PC-9 (cell line): ENCODE measurements around the gene RSPH10B2. TPM values are rescaled to one million over a fixed set of nuclear protein-coding genes. Genes with fewer than 3 reads are reported as not detected.
"Not testable (repeated sequence)": the region's sequence is repeated elsewhere in the genome, so short reads cannot be mapped to it uniquely, and the experiment has no call there.

Experiments used
- BruUV-seq: library from RNA; stranded (reverse); fragments of 400-500 nt; replicated peaks from 2 replicates; lab custom pipeline; 2021; lab: Mats Ljungman, UMichigan
- CTCF ChIA-PET: fragments of 300-600 bp; sonication (Branson Sonifier 250); formaldehyde crosslinking; loops from one replicate; lab custom pipeline; 2022; ENCODE audit warnings: antibody characterized with exemption; lab: Charles Lee
- POLR2A ChIA-PET: fragments of 300-600 bp; sonication (Branson Sonifier 250); formaldehyde crosslinking; loops from one replicate; lab custom pipeline; 2022; ENCODE audit warnings: antibody characterized with exemption; ENCODE audit not compliant: unreplicated experiment; lab: Charles Lee
- DNase-seq, 2 experiments: peaks; one replicate each; pipeline versions ENCODE4 v3.0.0 to v3.0.0-alpha.2; 2015 to 2022; ENCODE audit warnings: mixed read lengths in 1 of 2
- H2AFZ ChIP-seq: fragments of 200-600 bp; sonication (generic); 2 replicates; pipeline ENCODE4 v1.8.1; 2017; ENCODE audit warnings: antibody characterized with exemption
- H3F3A ChIP-seq: fragments of 200-600 bp; sonication (generic); 2 replicates; pipeline ENCODE4 v1.8.1; 2017; ENCODE audit warnings: antibody characterized with exemption, mild to moderate bottlenecking, low read depth; ENCODE audit not compliant: insufficient read depth
- H3K27ac ChIP-seq: fragments of 200-600 bp; sonication (generic); 2 replicates; pipeline ENCODE4 v1.6.1; 2016; ENCODE audit warnings: mixed run types
- H3K27me3 ChIP-seq: fragments of 200-600 bp; sonication (generic); 2 replicates; pipeline ENCODE4 v1.6.1; 2016; ENCODE audit warnings: low read depth, mixed run types; ENCODE audit not compliant: insufficient read depth
- H3K36me3 ChIP-seq: fragments of 200-600 bp; sonication (generic); 2 replicates; pipeline ENCODE4 v1.6.1; 2016; ENCODE audit warnings: low read depth, mixed run types
- H3K4me1 ChIP-seq: fragments of 200-600 bp; sonication (generic); replicated peaks from 2 replicates; pipeline ENCODE4 v1.6.1; 2016; ENCODE audit warnings: mixed run types; ENCODE audit not compliant: insufficient read depth
- H3K4me2 ChIP-seq: fragments of 200-600 bp; sonication (generic); 2 replicates; pipeline ENCODE4 v1.6.1; 2017; ENCODE audit warnings: mixed run types
- H3K4me3 ChIP-seq: fragments of 200-600 bp; sonication (generic); 2 replicates; pipeline ENCODE4 v1.6.1; 2016; ENCODE audit warnings: mixed run types
- H3K79me2 ChIP-seq: fragments of 200-600 bp; sonication (generic); 2 replicates; pipeline ENCODE4 v1.6.1; 2017; ENCODE audit warnings: low read depth, mixed run types
- H3K9me2 ChIP-seq: fragments of 200-600 bp; sonication (generic); 2 replicates; pipeline ENCODE4 v1.8.1; 2017; ENCODE audit warnings: mild to moderate bottlenecking; ENCODE audit not compliant: insufficient read depth
- H3K9me3 ChIP-seq: fragments of 200-600 bp; sonication (generic); 2 replicates; pipeline ENCODE4 v1.8.1; 2016; ENCODE audit warnings: low read depth; ENCODE audit not compliant: insufficient read depth
- H4K20me1 ChIP-seq: fragments of 200-600 bp; sonication (generic); 2 replicates; pipeline ENCODE4 v1.8.1; 2017; ENCODE audit not compliant: insufficient read depth
- CTCF ChIP-seq: fragments of 200-600 bp; sonication (generic); conservative IDR thresholded peaks from 2 replicates; pipeline ENCODE4 v1.6.1; 2017; ENCODE audit warnings: mixed run types, antibody characterized with exemption, mild to moderate bottlenecking, moderate library complexity
- EZH2 ChIP-seq: fragments of 200-600 bp; sonication (generic); IDR thresholded peaks from 2 replicates; pipeline ENCODE4 v1.8.0; 2017; ENCODE audit warnings: antibody characterized with exemption, low read depth
- intact Hi-C: fragments of 100-400 bp; cut with micrococcal nuclease; formaldehyde crosslinking; loops from one replicate; pipeline ENCODE4 v1.10.0; 2022; ENCODE audit not compliant: unreplicated experiment
- total RNA-seq: library from RNA; stranded (reverse); gene quantifications from 2 replicates; pipeline ENCODE4 v1.2.3, GENCODE V29; 2021

RSPH10B2 gene
- total RNA-seq, 1 experiment from 2014 or later = 0.76 TPM

- no peaks in the 10 kb centered on the region for H3K79me2 ChIP-seq
- no peaks in the 10 kb centered on the region for H3F3A ChIP-seq
- no peaks in the 10 kb centered on the region for H3K36me3 ChIP-seq
- H3K9me3 ChIP-seq = no peaks in the 10 kb centered on the region
- no peaks in the 10 kb centered on the region for H3K4me1 ChIP-seq
- H4K20me1 ChIP-seq = no peaks in the 10 kb centered on the region
- H3K4me3 ChIP-seq = no peak overlapping the region
- H2AFZ ChIP-seq = no peak overlapping the region
- intact Hi-C loops = no loop called here
- POLR2A ChIA-PET = no interaction called here
- DNase-seq = no peak
- CTCF ChIA-PET = interaction anchor here (0.7 kb wide), 1 partner anchor 82 kb away, joined by 6 read pairs; no protein-coding TSS in a partner anchor
- TF ChIP-seq EZH2 = no peak
- TF ChIP-seq CTCF = peak; percentile 30; the same call in 1 of the 2 replicates
- no peak overlapping the region for H3K4me2 ChIP-seq
- BruUV-seq = no TSS peak
- no peak overlapping the region for H3K27ac ChIP-seq
- H3K9me2 ChIP-seq = no peaks in the 10 kb centered on the region
- peaks cover 13% of the 10 kb centered on the region for H3K27me3 ChIP-seq
Observed at GRCh38 chr7:6718124-6718523, 35.8 kb upstream of the RSPH10B2 start.

GRCh38 chr7:6724351-6724750, 29.6 kb upstream of the RSPH10B2 start:
- H3K27me3 ChIP-seq, H3K36me3 ChIP-seq, BruUV-seq, CTCF ChIA-PET, H3K4me3 ChIP-seq, H3K9me2 ChIP-seq, H3K79me2 ChIP-seq, H3K27ac ChIP-seq, H3K4me2 ChIP-seq, DNase-seq, H4K20me1 ChIP-seq, H3K9me3 ChIP-seq, intact Hi-C loops, H3K4me1 ChIP-seq, H3F3A ChIP-seq, H2AFZ ChIP-seq, POLR2A ChIA-PET: not testable (repeated sequence)

- intact Hi-C loops = no loop called here
- no peak overlapping the region for H3K27ac ChIP-seq
- H3K9me2 ChIP-seq = no peaks in the 10 kb centered on the region
- no peak overlapping the region for H3K4me3 ChIP-seq
- H2AFZ ChIP-seq = no peak overlapping the region
- H3K36me3 ChIP-seq = no peaks in the 10 kb centered on the region
- H3K27me3 ChIP-seq = peaks cover 8% of the 10 kb centered on the region; the same call in 1 of the 2 replicates
- H3F3A ChIP-seq = no peaks in the 10 kb centered on the region
- ChIA-PET CTCF (no interaction called here), POLR2A (no interaction called here)
- no peaks in the 10 kb centered on the region for H4K20me1 ChIP-seq
- DNase-seq = no peak
- no peak overlapping the region for H3K4me2 ChIP-seq
- H3K79me2 ChIP-seq = peaks cover 4% of the 10 kb centered on the region
- H3K9me3 ChIP-seq = no peaks in the 10 kb centered on the region; the same call in 1 of the 2 replicates
- BruUV-seq = no TSS peak
- H3K4me1 ChIP-seq = no peaks in the 10 kb centered on the region; the same call in none of the 2 replicates
- no peak for TF ChIP-seq EZH2
- TF ChIP-seq CTCF = no peak
Observed at GRCh38 chr7:6725003-6725402, 28.9 kb upstream of the RSPH10B2 start.

GRCh38 chr7:6726341-6726740, 27.6 kb upstream of the RSPH10B2 start:
- intact Hi-C loops, H3K4me3 ChIP-seq, CTCF ChIA-PET, H3K9me3 ChIP-seq, BruUV-seq, H3K27me3 ChIP-seq, H3K36me3 ChIP-seq, H4K20me1 ChIP-seq, H3K4me2 ChIP-seq, DNase-seq, H3K27ac ChIP-seq, H3K4me1 ChIP-seq, H3F3A ChIP-seq, H3K9me2 ChIP-seq, H2AFZ ChIP-seq, POLR2A ChIA-PET: not testable (repeated sequence)
- peaks cover 17% of the 10 kb centered on the region for H3K79me2 ChIP-seq
